ENCODE data around the gene FERMT2.

DNA sequence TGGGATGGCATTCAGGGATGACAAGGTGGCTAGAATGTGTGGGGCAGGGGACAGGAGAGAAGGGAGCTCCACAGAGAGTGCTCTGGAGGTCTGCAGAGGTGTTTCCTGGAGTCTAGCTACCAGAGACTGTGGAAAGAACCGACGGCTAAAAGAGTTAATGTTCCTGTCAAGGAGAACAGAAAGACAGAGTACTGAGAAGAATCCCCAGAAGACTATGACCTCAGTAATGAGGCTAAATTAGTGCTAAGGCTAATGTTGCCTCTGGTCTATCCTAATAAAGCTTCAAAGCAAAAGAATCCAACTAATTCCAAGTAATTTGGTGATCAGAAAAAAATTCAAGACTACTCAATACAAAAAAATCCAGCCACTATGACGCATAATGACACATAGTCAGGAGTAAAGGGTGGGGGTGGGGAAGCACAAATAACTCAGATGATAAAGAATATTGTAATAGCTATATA lies 44.7 kb downstream of the FERMT2 start:
- TF ChIP-seq EZH2 (IDR thresholded peaks at IDR 0.05) (no peak), POLR2AphosphoS5 (IDR thresholded peaks at IDR 0.05; ENCODE audit: borderline replicate concordance, low read depth, low read length) (no peak)

All from SK-N-MC (cell line).